Measurements from ENCODE around the gene EFCAB7. TPM values are rescaled to one million over a fixed set of nuclear protein-coding genes. Genes with fewer than 3 reads are reported as not detected.

Gene EFCAB7
- total and polyA plus RNA-seq, 2 of the 13 experiments (the other 11 are each of a cell fraction or from before 2014, with no cell fraction given), result 1.7 to 5.4 TPM

DNA sequence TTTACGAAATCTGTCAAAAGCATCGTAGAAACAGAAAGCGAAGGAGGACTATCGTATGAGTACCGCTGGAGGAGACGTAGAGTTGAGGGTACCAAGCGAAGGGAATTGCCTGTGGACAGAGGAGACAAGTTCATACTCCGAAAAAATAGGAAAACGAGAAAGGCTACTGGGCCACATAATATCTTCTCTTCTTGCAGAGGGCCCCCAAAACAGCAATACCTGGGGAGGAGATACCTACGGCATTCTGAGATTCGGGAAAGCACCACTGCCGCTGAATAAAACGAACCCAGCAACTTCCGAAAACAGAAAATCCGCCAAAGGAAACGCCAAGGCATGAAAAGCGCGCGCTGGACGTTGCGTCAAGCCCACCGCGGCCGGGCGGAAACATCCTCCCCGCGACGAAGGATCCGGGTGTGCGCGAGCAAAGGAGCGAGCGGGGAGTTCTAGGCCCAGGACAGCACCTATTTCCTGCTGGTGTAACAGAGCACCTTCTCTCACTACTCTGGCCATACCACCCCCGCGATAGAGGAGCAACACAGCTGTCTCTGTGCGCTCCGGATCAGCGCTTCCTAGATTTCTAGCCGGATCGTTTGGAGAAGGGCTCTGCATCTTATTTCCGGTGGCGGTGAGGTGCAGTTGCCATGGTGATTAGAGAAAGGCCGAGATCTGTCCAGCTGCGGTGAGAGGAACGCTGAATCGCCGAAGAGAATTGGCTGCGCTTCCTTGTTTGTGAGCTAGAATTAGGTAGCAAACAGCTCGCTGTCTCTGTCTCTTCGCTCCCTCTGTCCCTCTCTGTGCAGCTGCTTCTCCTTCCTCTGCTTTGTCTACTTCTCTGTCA is at the start of gene EFCAB7, which contains the start of gene ITGB3BP (continued):
- TF ChIP-seq, protein P1, sequence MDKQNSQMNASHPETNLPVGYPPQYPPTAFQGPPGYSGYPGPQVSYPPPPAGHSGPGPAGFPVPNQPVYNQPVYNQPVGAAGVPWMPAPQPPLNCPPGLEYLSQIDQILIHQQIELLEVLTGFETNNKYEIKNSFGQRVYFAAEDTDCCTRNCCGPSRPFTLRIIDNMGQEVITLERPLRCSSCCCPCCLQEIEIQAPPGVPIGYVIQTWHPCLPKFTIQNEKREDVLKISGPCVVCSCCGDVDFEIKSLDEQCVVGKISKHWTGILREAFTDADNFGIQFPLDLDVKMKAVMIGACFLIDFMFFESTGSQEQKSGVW (CRISPR knock-in tag; IDR thresholded peaks at IDR 0.05; ENCODE audit: borderline replicate concordance), result no peak
- no peak for TF ChIP-seq ZBTB42 (CRISPR knock-in tag; IDR thresholded peaks at IDR 0.05)
- peak; percentile 89; the same call in 1 of the 2 replicates for TF ChIP-seq NFKB2 (CRISPR knock-in tag; IDR thresholded peaks at IDR 0.05; ENCODE audit: borderline replicate concordance)
- TF ChIP-seq, protein P2, sequence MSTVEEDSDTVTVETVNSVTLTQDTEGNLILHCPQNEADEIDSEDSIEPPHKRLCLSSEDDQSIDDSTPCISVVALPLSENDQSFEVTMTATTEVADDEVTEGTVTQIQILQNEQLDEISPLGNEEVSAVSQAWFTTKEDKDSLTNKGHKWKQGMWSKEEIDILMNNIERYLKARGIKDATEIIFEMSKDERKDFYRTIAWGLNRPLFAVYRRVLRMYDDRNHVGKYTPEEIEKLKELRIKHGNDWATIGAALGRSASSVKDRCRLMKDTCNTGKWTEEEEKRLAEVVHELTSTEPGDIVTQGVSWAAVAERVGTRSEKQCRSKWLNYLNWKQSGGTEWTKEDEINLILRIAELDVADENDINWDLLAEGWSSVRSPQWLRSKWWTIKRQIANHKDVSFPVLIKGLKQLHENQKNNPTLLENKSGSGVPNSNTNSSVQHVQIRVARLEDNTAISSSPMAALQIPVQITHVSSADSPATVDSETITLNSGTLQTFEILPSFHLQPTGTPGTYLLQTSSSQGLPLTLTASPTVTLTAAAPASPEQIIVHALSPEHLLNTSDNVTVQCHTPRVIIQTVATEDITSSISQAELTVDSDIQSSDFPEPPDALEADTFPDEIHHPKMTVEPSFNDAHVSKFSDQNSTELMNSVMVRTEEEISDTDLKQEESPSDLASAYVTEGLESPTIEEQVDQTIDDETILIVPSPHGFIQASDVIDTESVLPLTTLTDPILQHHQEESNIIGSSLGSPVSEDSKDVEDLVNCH (CRISPR knock-in tag; IDR thresholded peaks at IDR 0.05), result no peak
- TF ChIP-seq ZNF773 (CRISPR knock-in tag; IDR thresholded peaks at IDR 0.05; ENCODE audit: borderline replicate concordance), result no peak
- TF ChIP-seq ARID2 (CRISPR knock-in tag; IDR thresholded peaks at IDR 0.05; ENCODE audit: borderline replicate concordance), result 0 out of 2 replicates have a peak, but pooled peaks have one; percentile 48
- TF ChIP-seq KMT2A (CRISPR knock-in tag; IDR thresholded peaks at IDR 0.05), result peak; percentile 100
- TF ChIP-seq ZNF3 (CRISPR knock-in tag; IDR thresholded peaks at IDR 0.05), result no peak
- peak; percentile 29; the same call in 1 of the 2 replicates for TF ChIP-seq ESRRA (CRISPR knock-in tag; IDR thresholded peaks at IDR 0.05; ENCODE audit: low read depth)
- TF ChIP-seq, protein P3, sequence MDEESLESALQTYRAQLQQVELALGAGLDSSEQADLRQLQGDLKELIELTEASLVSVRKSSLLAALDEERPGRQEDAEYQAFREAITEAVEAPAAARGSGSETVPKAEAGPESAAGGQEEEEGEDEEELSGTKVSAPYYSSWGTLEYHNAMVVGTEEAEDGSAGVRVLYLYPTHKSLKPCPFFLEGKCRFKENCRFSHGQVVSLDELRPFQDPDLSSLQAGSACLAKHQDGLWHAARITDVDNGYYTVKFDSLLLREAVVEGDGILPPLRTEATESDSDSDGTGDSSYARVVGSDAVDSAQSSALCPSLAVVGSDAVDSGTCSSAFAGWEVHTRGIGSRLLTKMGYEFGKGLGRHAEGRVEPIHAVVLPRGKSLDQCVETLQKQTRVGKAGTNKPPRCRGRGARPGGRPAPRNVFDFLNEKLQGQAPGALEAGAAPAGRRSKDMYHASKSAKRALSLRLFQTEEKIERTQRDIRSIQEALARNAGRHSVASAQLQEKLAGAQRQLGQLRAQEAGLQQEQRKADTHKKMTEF (CRISPR knock-in tag; IDR thresholded peaks at IDR 0.05), result peak; percentile 95
- no peak for TF ChIP-seq NBN (conservative IDR thresholded peaks at IDR 0.05)
- TF ChIP-seq, protein P4, sequence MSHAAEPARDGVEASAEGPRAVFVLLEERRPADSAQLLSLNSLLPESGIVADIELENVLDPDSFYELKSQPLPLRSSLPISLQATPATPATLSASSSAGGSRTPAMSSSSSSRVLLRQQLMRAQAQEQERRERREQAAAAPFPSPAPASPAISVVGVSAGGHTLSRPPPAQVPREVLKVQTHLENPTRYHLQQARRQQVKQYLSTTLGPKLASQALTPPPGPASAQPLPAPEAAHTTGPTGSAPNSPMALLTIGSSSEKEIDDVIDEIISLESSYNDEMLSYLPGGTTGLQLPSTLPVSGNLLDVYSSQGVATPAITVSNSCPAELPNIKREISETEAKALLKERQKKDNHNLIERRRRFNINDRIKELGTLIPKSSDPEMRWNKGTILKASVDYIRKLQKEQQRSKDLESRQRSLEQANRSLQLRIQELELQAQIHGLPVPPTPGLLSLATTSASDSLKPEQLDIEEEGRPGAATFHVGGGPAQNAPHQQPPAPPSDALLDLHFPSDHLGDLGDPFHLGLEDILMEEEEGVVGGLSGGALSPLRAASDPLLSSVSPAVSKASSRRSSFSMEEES (CRISPR knock-in tag; IDR thresholded peaks at IDR 0.05), result peak; percentile 82
- no peak for TF ChIP-seq ZNF180 (CRISPR knock-in tag; IDR thresholded peaks at IDR 0.05; ENCODE audit: borderline replicate concordance, low read depth)
- TF ChIP-seq, protein P5, sequence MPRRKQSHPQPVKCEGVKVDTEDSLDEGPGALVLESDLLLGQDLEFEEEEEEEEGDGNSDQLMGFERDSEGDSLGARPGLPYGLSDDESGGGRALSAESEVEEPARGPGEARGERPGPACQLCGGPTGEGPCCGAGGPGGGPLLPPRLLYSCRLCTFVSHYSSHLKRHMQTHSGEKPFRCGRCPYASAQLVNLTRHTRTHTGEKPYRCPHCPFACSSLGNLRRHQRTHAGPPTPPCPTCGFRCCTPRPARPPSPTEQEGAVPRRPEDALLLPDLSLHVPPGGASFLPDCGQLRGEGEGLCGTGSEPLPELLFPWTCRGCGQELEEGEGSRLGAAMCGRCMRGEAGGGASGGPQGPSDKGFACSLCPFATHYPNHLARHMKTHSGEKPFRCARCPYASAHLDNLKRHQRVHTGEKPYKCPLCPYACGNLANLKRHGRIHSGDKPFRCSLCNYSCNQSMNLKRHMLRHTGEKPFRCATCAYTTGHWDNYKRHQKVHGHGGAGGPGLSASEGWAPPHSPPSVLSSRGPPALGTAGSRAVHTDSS (CRISPR knock-in tag; conservative IDR thresholded peaks at IDR 0.05), result no peak
- TF ChIP-seq, protein P6, sequence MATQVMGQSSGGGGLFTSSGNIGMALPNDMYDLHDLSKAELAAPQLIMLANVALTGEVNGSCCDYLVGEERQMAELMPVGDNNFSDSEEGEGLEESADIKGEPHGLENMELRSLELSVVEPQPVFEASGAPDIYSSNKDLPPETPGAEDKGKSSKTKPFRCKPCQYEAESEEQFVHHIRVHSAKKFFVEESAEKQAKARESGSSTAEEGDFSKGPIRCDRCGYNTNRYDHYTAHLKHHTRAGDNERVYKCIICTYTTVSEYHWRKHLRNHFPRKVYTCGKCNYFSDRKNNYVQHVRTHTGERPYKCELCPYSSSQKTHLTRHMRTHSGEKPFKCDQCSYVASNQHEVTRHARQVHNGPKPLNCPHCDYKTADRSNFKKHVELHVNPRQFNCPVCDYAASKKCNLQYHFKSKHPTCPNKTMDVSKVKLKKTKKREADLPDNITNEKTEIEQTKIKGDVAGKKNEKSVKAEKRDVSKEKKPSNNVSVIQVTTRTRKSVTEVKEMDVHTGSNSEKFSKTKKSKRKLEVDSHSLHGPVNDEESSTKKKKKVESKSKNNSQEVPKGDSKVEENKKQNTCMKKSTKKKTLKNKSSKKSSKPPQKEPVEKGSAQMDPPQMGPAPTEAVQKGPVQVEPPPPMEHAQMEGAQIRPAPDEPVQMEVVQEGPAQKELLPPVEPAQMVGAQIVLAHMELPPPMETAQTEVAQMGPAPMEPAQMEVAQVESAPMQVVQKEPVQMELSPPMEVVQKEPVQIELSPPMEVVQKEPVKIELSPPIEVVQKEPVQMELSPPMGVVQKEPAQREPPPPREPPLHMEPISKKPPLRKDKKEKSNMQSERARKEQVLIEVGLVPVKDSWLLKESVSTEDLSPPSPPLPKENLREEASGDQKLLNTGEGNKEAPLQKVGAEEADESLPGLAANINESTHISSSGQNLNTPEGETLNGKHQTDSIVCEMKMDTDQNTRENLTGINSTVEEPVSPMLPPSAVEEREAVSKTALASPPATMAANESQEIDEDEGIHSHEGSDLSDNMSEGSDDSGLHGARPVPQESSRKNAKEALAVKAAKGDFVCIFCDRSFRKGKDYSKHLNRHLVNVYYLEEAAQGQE (IDR thresholded peaks at IDR 0.05; ENCODE audit: borderline replicate concordance in 1 of 2, low read depth in 1 of 2, low read length in 2 of 2), result peak in 1 of 2 experiments; percentile 72; a peak in 3 of 4 replicates
- TF ChIP-seq MAFF (IDR thresholded peaks at IDR 0.05; ENCODE audit: low read depth, low read length), result 0 out of 2 replicates have a peak, but pooled peaks have one; percentile 1
- TF ChIP-seq ZNF629 (CRISPR knock-in tag; conservative IDR thresholded peaks at IDR 0.05), result 0 out of 2 replicates have a peak, but pooled peaks have one; percentile 15
